OCI-M2 (cell line): Measurements from ENCODE around the gene NCK2.

Experiments
- DNase-seq: peaks from one replicate; lab custom pipeline; 2025; ENCODE audit not compliant: unreplicated experiment; lab: John Stamatoyannopoulos, UW

Gene NCK2

GRCh38 chr2:105734762-105735538 is 9.8 kb upstream of the NCK2 start:
- no peak for DNase-seq

GRCh38 chr2:105736145-105736544 is 8.6 kb upstream of the NCK2 start:
- no peak for DNase-seq

- DNase-seq: no peak
Measured at GRCh38 chr2:105737980-105738657, 6.6 kb upstream of the NCK2 start.

- no peak for DNase-seq
Measured at GRCh38 chr2:105738658-105739241, 6.0 kb upstream of the NCK2 start.

- DNase-seq: no peak
Measured at GRCh38 chr2:105739426-105739825, 5.3 kb upstream of the NCK2 start.

GRCh38 chr2:105739944-105740530 is 4.7 kb upstream of the NCK2 start:
- DNase-seq: no peak

- no peak for DNase-seq
Measured at GRCh38 chr2:105741174-105741573, 3.5 kb upstream of the NCK2 start.

GRCh38 chr2:105741617-105742016 is 3.1 kb upstream of the NCK2 start:
- DNase-seq: no peak

- DNase-seq: no peak
Measured at GRCh38 chr2:105744091-105744908, 412 bp upstream of the NCK2 start.

- DNase-seq: no peak
Measured at GRCh38 chr2:105746177-105747080, 1.7 kb downstream of the NCK2 start.

GRCh38 chr2:105747254-105747894 is 2.7 kb downstream of the NCK2 start:
- DNase-seq: no peak

GRCh38 chr2:105747991-105748390 is 3.3 kb downstream of the NCK2 start:
- no peak for DNase-seq

- DNase-seq: no peak
Measured at GRCh38 chr2:105748566-105748965, 3.9 kb downstream of the NCK2 start.

- no peak for DNase-seq
Measured at GRCh38 chr2:105749583-105750400, 5.1 kb downstream of the NCK2 start.

- no peak for DNase-seq
Measured at GRCh38 chr2:105750735-105751134, 6.0 kb downstream of the NCK2 start.

GRCh38 chr2:105751272-105751671 is 6.6 kb downstream of the NCK2 start:
- no peak for DNase-seq

GRCh38 chr2:105752691-105753358 is 8.1 kb downstream of the NCK2 start:
- DNase-seq: no peak

GRCh38 chr2:105753380-105753779 is 8.7 kb downstream of the NCK2 start:
- no peak for DNase-seq
